HG03521 (cell line): ENCODE results near the gene CADM1.

ENCODE experiments used
- ATAC-seq: cut with Tn5 transposase; IDR thresholded peaks from one replicate; pipeline ENCODE4 v1.9.1; 2021; ENCODE audit warnings: mild to moderate bottlenecking, moderate library complexity; ENCODE audit not compliant: unreplicated experiment

Gene CADM1

DNA sequence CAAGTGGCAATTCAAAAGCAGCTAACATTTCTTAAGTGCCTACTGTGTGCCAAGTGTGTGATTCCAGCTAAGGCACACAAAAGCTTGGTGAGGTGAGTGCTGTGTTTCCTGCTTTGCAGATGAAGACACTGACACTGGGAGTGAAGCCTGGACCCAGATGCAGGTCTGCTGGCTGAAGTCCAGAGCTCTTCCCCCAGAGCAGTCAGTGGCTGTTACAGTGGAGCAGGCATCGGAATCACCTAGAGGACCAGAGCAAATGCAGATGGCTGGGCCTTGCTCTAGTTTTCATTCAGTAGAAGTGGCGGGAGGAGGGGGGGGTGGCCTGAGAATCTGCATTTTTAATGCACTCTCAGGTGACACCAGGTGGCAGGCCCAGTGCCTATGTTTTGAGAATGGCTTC is 342.3 kb downstream of the CADM1 start:
- ATAC-seq: no peak

DNA sequence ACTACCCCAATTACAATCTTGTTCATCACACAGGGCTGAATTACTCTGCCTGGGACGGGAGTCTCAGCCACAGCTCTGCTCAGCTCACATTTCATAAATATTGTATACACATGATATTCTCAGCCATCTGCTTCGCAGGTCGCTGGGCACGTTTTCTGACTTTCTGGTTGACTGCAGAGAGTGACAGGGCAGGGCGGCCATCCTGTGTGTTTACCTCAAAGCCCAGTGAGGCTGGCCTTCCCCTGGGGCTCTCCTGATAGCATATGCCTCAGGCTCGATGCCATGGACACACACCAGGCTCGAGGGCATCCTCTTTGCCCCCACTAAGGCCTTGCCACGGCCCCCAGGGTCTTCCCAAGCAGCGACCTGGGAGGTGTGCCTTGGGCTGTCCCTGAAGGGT is 345.0 kb downstream of the CADM1 start:
- ATAC-seq: no peak

DNA sequence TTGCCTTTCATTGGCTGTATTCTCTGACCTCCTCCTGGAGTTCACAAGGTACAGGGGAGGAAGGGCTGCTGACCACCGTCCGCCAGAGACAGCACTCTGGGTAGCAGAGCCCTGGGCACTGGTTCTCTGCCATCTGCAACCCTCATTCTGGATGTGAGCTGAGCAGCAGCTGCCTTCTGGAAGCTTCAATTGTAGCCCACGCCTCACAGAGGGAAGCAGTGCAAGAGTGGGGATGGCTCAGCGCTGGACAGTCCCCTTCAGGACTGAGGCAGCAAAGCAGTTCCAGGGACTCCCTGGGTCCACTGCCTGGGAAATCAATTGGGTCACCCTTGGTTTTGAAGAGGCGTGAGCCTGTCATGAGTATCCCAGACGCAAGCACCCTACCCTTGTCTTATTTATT is 346.2 kb downstream of the CADM1 start:
- no peak for ATAC-seq

DNA sequence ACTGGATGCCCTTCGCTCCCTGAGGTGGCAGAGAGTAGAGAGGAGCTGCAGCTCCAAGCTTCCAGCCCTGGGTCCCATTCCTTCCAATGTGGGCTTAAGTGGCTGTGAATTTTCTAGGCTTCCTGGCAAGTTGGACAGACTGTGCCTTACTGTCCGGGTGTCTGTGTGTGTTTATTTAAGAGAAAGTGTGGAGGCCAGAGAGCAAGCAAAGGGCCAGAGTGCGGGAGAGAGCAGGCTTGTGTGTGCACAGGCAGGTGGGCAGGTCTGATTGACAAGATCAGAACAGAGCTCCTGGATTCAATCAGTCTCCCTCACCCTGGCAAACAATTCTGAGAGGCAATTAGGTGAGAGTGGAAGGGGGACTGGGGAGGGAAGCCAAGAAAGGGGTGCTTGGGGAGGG is 347.0 kb downstream of the CADM1 start:
- ATAC-seq: no peak

DNA sequence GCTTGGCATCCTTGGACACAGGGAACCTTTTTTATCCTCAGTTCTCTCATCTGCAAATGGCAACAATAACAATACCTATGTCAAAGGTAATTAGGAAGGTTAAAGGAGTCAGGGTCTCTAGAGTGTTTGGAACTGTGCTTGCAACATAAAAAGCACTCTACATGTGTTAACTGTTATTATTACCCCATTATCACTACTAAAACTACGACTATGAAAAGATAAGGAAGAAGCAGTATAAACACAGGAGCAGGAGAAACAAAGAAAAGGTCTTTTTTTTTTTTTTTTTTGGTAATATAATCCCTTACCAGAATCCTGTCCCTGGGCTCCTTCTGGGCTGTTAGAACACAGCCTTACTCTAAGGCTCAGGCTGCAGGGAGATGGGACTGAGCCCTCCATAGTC is 348.2 kb downstream of the CADM1 start:
- no peak for ATAC-seq

DNA sequence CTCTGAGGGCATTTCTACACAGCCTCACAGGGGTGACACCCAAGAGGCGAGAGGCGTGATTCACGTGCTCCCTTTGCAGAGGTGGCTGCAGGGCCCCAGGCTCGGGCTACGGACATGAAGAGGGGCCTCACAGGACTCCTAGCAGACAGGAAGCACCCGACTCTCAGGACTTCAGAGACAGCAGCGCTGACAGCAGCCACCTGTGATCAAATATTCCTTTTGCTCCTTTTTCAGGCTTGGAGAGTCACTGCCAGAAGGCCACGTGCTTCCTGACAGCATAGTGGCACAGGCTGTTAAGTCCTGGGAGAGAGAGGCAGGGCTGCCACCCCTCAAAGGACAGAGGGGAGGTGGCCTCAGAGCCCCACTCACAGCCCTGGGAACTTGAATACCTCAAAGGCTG is 348.9 kb downstream of the CADM1 start:
- no peak for ATAC-seq

DNA sequence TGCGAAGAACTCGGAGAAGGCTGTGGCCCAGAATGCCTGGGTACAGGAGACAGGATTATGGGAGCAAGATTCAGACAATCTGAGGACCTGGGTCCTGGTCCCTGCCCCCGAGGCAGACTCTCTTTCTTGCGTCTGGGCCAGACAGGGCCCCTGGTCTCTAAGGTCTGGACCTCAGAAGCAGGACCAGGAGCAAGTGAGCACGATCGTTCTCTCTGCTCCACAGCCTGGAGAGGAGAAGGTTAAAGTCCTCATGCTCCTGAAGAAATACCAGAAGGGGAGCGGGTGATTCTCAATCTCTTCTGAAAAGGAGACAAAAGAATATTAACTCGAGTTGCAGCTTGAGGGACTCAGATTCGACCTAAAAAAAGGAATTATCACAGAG is 349.9 kb downstream of the CADM1 start:
- ATAC-seq: no peak

DNA sequence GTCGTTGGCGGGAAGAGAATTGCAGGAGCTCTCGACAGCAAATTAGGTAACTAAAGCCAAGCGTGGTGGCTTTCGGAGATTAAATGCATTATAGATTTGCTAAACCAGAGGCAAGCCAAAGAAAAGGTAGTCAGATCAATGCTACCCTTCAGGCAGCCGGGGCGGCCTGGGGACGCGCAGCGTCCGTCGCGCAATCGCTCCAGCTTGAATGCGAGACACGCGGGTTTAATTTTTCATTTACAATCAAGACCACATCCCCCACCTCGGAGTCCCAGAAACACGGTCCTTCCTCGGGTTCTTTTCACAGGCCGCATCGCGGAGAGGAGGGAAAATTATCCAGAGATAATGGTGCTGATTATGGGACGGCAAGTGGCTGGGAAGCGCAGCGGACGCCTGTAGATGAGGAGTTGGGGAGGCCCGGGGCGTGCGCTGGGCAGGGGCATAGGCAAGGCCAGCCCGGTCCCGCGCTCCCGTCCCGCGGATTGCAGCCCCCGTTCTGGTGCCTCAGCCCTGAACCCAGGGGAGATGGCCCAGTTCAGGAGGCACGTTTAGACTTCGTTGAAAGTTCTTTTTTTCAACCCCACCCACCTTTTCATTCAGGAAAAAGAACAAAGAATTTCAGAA is 350.4 kb downstream of the CADM1 start:
- ATAC-seq: no peak

DNA sequence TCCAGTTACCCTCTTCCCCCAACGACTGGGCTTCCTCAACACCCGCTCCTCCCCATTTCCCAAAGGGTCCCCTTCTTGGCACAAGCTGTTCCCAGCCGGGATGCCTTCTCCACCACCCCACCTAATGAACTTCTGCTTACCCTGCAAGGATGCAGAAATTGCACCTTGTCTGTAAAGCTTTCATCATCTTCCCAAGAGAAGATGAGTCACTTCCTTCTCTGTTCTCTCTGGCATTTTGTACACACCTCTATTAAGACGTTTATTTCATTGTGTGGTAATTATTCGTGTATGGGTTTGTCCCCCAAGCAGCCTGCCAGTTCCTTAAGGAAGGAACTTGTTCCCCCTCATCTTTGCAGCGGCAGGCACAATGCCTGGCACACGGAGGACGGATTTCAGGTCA is 351.1 kb downstream of the CADM1 start:
- no peak for ATAC-seq

DNA sequence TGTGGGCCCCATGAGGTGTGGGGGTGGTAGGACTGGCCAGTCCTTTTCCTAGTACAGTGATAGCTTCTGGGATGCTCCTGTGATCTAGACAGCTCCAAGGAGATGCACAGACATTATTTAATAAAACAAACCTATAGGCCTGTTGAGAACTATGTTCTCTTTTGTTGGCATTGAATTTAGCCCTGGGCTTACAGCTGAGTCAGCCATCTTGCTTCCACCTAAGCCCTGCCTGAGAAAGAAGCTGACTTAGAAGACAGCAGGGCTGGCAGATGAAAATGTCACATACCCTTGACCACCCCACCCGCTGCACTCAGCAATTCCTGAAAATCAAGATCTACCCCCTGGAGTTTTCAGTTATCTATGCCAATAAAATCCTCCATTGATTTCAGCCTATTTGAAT is 353.2 kb downstream of the CADM1 start:
- no peak for ATAC-seq

DNA sequence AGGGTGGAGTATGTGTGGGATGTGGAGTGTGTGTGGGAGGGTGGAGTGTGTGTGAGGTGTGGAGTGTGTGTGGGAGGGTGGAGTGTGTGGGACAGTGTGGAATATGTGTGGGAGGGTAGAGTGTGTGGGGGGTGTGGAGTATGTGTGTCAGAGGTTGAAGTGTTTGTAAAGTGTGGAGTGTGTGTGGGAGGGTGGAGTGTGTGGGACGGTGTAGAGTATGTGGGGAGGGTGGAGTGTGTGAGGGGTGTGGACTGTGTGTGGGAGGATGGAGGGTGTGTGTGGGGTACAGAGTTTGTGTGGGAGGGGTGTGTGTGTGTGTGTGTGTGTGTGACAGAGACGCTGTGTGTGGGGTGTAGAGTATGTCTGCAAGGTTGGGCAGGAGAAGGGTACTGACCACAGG is 355.5 kb downstream of the CADM1 start:
- ATAC-seq: no peak

DNA sequence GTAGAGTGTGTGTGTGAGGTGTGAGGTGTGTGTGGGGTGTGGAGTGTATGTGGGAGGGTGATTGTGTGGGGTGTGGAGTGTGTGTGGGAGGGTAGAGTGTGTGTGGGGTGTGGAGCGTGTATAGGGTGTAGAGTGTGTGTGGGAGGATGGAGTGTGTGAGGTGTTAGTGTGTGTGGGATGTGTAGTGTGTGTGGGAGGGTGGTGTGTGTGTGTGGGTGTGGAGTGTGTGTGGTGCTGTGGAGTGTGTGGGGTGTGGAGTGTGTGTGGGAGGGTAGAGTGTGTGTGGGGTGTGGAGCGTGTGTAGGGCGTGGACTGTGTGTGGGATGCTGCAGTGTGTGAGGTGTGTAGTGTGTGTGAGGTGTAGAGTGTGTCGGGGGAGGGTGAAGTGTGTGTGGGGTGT is 356.1 kb downstream of the CADM1 start:
- ATAC-seq: no peak

DNA sequence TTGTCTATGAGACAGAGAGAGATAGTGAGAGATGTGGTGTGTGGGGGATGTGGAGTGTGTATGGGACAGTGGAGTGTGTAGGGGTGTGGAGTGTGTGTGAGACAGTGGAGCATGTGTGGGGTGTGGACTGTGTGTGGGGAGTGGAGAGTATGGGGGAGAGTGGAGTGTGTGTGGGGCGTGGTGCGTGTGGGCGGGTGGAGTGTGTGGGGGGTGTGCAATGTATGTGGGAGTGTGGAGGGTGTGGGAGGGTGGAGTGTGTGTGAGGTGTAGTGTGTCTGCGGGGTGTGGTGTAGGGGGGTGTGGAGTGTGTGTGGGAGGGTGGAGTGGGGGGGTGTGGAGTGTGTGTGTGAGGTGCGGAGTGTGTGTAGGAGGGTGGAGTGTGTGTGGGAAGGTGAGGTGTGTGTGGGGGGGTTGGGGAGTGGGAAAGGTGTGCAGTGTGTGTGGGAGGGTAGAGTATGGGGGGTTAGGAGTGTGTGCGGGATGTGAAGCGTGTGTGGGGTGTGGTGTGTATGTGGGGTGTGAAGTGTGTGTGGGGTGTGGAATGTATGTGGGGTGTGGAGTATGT is 356.9 kb downstream of the CADM1 start:
- ATAC-seq: no peak

DNA sequence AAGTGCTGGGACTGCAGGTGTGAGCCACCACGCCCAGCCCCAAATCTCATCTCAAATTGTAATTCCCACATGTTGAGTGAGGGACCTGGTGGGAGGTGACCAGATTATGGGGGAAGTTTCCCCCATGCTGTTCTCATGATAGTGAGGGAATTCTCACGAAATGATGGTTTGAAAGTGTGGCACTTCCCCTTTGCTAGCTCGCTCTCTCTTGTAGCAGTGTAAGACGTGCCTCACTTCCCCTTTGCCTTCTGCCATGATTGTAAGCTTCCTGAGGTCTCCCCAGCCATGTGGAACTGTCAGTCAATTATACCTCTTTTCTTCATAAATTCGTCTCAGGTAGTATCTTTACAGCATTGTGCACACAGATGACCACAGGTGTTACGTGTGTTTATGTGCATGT is 357.8 kb downstream of the CADM1 start:
- no peak for ATAC-seq

DNA sequence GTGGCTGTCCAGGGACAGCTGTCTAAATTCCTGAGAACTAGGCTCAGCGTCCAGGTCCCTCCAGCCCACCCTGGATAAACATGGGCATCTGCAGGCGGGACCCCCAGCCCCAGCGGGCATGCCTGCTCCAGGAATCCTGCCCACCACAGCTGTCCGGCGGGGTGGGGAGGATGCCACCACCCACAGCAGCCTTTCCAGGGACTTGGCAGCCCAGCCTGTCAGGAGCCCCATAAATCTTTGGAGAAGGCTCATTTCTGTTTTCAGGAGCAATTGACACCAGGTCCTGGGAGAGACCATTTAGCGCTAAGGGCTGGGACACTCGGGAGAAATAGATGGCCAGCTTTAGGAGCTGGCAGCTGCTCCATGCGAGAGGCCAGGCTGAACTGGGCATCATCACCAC is 358.9 kb downstream of the CADM1 start:
- no peak for ATAC-seq

DNA sequence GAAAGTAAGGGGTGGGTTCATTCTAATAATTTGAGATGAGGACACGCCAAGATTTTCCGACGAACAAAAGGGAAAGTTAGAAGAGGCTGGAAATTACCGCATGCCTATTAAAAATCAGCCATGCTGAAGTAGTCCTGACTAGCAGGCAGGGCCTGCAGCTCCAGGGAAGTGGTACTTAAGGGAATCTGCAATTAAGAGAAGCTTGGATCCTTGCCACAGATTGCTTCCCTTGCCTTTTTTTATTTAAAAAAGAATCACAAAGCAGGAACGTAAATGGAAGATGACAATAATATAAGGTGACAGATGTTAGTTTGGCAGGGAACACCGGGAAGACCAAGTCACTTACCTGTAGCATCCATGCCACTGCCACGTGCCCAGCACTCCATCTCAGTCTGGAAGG is 359.3 kb downstream of the CADM1 start:
- no peak for ATAC-seq

DNA sequence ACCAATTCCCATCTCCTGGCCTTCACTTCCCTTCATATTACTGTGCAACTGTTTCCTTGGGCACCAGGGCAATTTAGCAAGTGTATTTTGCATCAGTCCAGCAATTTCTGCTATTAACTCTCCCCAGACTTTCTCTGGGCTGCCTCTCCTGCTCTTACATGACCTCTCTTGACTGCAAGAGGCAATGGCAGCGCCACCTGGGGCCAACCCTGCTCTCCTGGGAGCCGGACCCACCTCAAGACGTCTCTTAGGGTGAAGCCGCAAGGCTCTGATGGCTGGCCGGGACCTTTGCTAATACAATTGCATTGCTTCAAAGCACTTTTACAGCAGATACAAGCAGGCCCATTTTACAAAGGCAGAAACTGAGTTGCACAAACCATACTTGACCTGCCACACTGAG is 360.2 kb downstream of the CADM1 start:
- ATAC-seq: no peak

DNA sequence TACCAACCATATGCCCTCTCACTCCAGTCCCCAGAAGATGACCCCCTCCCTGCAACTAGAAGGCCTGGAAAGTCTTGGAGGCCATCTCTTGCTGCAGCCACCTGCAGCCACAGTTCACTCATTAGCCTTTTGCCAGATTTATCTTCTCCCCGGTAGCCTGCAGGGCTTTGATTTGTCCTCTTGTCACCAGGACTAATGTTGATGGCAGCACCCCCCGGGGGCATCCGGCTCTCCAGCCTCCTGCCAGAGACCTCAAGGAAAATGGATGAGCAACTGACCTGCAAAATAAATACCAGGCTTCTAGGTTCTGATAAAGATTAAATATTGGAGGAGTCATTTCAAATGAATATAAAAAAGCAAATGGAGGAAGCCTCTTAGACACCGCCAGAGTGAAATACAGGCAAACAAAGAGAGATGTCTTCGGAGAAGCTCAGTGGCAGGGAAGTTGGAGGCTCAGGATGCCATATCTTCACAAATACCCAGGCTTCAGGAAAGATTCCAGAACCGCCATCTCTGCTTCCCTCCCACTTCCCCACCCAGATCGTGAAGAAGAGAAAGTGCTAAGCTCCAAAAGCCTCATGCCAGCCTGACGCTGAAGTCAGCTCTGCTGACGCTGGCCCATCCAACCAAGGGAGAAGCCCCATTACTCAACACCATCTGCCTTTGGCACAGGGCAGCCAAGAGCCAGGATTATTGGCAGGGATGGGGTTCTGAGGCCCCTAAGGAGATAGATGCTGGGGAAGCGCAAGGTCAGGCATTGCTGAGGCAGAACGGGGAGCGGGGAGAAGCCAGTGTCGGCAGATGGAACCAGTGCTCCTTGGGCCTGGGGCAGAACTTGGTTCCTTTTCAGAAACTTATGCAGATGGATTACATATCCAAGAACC is 362.7 kb downstream of the CADM1 start:
- no peak for ATAC-seq

DNA sequence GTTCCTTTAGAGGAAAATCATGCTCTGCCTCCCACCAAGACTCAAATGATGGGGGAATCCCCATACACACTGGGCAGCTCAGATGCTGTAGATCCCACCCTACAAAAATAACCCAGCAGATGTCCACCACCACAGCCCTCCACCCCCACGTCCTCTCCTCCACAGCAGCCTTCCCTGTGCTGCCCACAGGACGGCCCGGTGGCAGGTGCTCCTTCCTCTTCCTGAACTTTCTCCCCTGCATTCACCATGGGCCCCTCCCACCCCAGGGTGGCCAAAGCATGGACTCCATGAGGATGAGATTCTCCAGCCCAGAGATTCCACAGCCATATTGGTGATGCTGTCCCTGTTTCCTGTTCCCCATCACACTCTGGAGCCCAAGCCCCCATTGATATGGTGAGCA is 368.3 kb downstream of the CADM1 start:
- ATAC-seq: no peak

DNA sequence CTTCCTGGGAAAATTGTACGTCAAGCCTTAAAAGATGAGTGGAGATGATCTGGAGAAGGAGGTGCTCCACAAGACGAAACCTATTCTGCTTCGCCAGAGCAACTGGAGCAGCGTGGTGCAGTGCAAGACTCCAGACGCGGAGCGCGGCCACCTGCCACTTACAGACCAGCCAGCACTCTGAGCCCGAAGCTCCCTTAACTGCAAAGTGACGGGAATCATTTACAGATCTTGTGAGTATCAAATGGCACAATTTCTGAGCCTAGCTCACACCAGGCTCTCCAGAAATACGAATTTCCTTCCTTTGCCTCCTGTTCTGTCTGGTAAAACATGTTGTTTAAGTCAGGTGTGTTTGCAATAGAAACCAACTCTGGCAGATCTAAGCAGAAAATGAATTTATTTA is 369.3 kb downstream of the CADM1 start:
- ATAC-seq: no peak

DNA sequence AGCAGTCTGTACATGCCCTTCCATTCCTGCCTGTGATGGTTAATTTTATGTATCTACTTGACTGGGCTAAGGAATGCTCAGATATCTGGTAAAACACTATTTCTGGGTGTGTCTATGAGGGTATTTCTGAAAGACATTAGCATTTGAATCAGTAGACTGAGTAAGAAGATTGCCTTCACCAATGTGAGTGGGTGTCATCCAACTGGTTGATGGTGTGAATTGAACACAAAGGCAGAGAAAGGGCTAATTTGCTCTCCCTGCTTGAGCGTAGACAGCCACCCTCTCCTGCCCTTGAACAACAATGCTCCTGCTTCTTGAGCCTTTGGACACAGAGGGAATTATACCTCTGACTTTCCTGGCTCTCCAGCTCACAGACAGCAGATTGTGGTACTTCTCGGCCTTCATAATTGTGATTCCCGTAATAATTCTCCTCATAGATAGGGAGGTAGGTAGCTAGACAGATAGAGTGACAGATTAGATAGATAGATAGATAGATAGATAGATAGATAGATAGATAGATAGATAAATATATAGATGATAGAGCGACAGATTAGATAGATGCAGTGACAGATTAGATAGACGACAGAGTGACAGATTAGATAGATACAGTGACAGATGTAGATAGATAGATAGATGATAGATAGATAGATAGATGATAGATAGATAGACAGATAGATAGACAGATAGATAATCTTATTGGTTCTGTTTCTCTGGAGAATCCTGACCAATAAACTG is 370.6 kb downstream of the CADM1 start:
- ATAC-seq: no peak
